ENCODE results near the gene PNISR.

Gene PNISR

GRCh38 chr6:99397287-99397686 is 27.8 kb downstream of the PNISR start:
- DNase-seq, result no peak

- DNase-seq, result peak in 1 of 2 experiments; percentile 16
Measured at GRCh38 chr6:99393698-99394531, 31.2 kb downstream of the PNISR start, which contains the start of gene COQ3. COQ3 (minus strand) TSS chr6:99394195; CDS start chr6:99394179, 16 bp downstream.

GRCh38 chr6:99393366-99393697 is 31.8 kb downstream of the PNISR start:
- DNase-seq, result no peak

- no peak for DNase-seq
Measured at GRCh38 chr6:99390896-99391295, 34.2 kb downstream of the PNISR start.

GRCh38 chr6:99384507-99384906 is 40.6 kb downstream of the PNISR start:
- DNase-seq, result no peak

GRCh38 chr6:99378636-99379035 is 46.5 kb downstream of the PNISR start:
- no peak for DNase-seq

- DNase-seq, result no peak
Measured at GRCh38 chr6:99369533-99369932, 55.6 kb downstream of the PNISR start.

- no peak for DNase-seq
Measured at GRCh38 chr6:99366852-99367251, 58.3 kb downstream of the PNISR start.

GRCh38 chr6:99364026-99364425 is 61.1 kb downstream of the PNISR start:
- no peak for DNase-seq

GRCh38 chr6:99362678-99363268 is 62.3 kb downstream of the PNISR start:
- no peak for DNase-seq

- no peak for DNase-seq
Measured at GRCh38 chr6:99359800-99360199, 65.3 kb downstream of the PNISR start.

GRCh38 chr6:99356641-99357040 is 68.5 kb downstream of the PNISR start:
- no peak for DNase-seq

- DNase-seq, result no peak
Measured at GRCh38 chr6:99354983-99355382, 70.1 kb downstream of the PNISR start.

GRCh38 chr6:99353126-99353525 is 72.0 kb downstream of the PNISR start:
- no peak for DNase-seq

GRCh38 chr6:99350573-99350972 is 74.5 kb downstream of the PNISR start:
- no peak for DNase-seq

GRCh38 chr6:99349171-99350141 is 75.7 kb downstream of the PNISR start, which contains the start of gene FAXC:
FAXC (minus strand) TSS chr6:99349674; CDS start chr6:99349372, 302 bp downstream.
- no peak for DNase-seq

- DNase-seq, result no peak
Measured at GRCh38 chr6:99348288-99349170, 76.6 kb downstream of the PNISR start.
